ENCODE results near the gene CENPF.
A peak's percentile ranks its signal among the peaks of the same experiment; 100 is the strongest.
"Not testable (repeated sequence)": the region's sequence is repeated elsewhere in the genome, so short reads cannot be mapped to it uniquely, and the experiment has no call there.

The CENPF gene

GRCh38 chr1:214583824-214584554 lies 19.0 kb upstream of the CENPF start:
- no peak for DNase-seq

DNA sequence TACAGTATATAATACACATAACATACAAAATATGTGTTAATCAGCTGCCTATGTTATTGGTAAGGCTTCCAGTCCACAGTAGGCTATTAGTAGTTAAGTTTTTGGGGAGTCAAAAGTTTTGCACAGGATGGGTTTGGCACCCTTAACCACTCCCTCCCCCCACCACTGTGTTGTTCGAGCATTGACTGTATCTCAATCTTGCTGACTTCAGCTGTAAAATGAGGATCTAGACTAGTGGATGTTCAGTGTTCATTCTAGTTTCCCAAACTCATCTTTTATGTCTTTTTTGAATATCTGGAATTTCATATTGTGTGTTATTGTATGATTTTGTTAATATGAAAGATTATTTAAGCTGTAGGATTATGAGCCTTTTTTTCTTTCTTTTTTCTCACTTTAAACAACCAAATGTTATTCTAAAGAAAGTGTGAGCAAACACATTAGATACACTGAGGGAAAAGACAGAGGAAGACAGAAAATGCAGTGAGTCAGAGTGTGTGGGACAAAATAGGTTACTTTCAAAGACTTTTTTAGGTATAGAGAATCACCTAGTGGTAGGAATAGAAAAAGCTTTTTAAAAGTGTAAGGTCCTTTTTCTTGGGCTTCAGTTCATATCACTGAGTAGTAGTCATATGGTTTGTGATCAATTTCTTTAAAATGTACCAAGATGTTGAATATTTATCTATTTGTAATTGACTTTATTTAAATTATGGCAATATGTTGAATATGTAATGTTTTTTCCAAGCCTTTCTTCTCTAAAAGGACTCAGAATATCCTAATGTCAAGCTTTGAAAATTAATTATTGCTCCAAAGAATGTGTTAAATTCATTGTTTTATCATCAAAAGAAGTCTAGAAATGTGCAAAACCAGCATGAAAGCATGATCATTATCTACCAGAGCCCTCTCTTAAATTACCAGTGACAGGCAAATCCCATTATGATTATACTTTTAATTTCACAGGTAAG lies 17.9 kb upstream of the CENPF start:
- peak; percentile 30 for DNase-seq

GRCh38 chr1:214586621-214587020 lies 16.4 kb upstream of the CENPF start:
- no peak for DNase-seq

GRCh38 chr1:214587165-214587564 lies 15.8 kb upstream of the CENPF start:
- no peak for DNase-seq

DNA sequence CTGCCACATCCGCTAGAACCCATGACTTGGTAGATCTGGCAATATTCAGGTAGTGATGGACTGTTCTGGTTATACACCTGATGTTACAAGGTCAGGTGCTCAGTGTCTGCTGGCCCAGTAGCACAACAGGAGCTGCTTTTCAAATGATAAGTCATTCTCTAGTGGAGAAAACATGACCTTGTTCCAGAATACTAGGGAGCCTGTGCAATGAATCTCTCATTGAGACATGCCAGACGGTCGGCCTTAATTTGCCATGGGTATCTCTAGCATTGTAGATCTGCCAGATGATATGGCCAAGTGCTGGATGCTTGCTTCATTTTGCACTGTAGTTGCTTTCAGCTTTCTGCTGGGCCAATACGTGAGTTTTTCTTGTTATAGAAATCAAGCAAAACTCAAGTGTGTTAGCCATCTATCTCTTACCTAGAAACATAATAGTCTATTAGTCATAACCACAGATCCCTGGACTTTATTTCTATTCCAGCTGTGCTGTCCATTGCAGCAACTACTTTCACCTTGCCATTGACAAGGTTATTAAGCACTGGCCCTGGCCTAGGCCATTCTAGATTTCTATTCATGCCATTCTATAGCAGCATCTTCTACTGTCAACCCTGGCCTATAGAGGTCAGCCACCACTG lies 13.9 kb upstream of the CENPF start:
- no peak for DNase-seq

- no peak for DNase-seq
Measured at GRCh38 chr1:214590696-214591095, 12.3 kb upstream of the CENPF start.

- DNase-seq: not testable (repeated sequence)
Measured at GRCh38 chr1:214591918-214592317, 11.1 kb upstream of the CENPF start.

DNA sequence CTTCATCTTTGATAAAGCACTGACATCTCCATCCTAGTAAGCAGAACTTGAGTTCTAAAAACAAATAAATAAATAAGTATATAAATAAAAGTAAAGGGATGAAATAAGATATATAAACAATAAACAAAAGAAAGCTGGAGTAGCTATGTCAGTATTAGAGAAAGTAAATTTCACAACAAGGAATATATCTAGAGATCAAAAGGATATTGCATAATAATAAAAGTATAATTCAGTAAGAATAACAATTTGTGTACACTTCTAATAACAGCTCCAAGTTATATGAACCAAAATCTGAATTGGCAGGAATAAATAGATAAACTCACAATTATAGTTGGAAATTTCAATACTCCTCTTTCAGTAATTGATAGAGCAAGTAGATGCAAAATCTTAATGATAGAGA lies 9.8 kb upstream of the CENPF start:
- DNase-seq: no peak

- DNase-seq: no peak
Measured at GRCh38 chr1:214603819-214604252, 841 bp downstream of the CENPF start.

DNA sequence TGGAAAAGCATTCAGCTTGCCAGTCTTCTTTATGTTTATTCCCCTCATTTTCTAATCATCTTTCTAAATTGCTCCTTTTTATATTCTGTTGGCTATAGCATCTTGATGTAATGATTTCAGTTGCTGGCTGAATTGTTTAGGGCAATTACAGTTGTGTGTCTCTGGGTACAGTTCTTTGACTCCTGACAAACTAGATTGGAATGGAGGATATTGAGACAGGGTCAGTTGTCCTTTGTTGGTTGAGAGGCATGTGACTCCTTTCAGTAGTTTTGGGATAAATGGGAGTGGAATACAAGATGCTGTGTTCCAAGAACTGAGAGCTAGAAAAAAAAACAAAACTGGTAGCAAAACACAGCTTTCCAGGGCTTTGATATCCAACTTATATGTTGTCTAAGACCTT lies 1.5 kb downstream of the CENPF start:
- DNase-seq: no peak

GRCh38 chr1:214605484-214605883 lies 2.5 kb downstream of the CENPF start:
- not testable (repeated sequence) for DNase-seq

- DNase-seq: not testable (repeated sequence)
Measured at GRCh38 chr1:214605933-214606925, 3.2 kb downstream of the CENPF start.

- not testable (repeated sequence) for DNase-seq
Measured at GRCh38 chr1:214607492-214608215, 4.7 kb downstream of the CENPF start.

GRCh38 chr1:214608216-214608783 lies 5.3 kb downstream of the CENPF start:
- not testable (repeated sequence) for DNase-seq

DNA sequence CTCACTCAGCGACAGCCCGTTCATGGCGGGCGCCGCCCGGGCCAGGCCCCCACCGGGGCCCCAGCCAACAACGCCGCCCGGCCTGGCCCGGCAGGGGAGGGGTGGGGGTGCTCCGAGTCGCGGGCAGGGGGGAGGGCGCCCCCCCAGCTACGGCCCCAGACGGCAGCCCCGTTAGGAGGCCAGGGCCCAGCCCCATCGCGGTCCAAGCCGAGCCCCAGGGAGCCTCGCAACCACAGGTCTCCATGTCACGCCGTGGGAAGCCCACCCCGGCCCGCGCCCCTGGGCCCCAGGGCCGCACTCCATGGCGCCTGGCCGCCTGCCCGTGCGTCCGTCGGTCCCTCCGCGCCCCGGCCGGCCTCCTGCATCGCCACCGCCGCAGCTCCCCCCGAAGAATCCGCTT lies 5.8 kb downstream of the CENPF start:
- DNase-seq: not testable (repeated sequence)

- DNase-seq: no peak
Measured at GRCh38 chr1:214609692-214610091, 6.7 kb downstream of the CENPF start.

DNA sequence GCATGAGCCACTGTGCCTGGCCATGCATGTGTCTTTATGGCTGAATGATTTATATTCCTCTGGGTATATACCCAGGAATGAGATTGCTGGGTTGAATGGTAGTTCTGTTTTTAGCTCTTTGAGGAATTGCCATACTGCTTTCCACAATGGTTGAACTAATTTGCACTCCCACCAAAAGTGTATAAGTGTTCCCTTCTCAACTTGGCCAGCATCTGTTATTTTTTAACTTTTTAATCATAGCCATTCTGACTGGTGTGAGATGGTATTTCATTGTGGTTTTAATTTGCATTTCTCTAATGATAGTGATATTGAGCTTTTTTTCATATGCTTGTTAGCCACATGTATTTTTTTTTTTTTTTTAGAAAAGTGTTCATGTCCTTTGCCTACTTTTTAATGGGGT lies 7.1 kb downstream of the CENPF start:
- DNase-seq: not testable (repeated sequence)

DNA sequence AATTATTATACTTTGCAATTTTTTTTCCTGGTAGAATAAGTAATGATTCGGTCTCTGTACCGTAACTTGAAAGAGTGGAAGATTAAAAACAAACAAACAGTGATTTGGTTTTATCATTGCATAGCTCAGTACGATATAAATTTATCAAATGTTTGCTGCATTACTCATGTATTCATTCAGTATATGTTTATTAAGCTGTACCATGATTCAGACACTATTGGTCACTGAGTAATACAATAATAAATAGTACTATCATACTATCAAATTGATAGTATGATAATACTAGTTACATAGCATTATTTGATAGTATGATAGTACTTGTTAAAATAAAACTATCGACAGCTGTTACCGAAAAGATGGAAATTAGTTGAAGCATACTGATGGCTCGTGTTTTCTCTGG lies 12.1 kb downstream of the CENPF start:
- no peak for DNase-seq

DNA sequence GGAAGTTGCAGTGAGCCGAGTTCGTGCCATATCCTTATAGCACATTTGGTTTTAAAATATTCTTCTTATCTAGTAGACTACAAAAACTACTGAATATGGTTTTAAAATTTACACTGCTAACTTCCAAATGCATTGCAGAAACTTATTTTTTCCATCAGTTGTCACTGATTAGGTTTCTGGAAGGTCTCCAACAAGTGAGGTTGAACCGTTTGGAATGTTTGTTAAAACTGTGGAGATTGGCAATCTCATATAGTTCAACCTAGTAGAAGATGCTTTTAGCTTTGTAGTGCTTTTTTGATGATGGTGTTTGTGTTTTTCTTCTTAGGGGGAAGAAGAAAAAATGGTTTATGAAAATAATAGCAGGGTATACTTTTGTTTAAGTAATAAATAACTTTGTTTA lies 12.9 kb downstream of the CENPF start:
- no peak for DNase-seq

DNA sequence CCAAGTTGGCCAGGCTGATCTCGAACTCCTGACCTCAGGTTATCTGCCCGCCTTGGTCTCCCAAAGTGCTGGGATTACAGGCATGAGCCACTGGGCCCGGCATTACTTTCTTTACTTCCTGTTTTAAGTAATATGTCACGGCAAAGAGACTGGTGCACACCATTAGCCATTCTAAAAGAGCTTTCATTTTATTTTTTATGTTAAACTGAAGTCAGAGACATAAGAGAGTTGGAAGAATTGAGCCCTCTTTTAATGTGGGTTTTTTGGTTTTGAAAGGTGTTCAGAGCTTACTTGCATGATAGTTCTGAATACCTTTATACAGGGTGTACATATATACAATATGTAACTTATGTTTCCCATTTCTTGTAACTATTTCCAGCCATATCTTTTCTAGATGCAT lies 14.3 kb downstream of the CENPF start:
- no peak for DNase-seq

- no peak for DNase-seq
Measured at GRCh38 chr1:214617843-214618242, 14.8 kb downstream of the CENPF start.
